ENCODE results near the gene CADPS.

DNA sequence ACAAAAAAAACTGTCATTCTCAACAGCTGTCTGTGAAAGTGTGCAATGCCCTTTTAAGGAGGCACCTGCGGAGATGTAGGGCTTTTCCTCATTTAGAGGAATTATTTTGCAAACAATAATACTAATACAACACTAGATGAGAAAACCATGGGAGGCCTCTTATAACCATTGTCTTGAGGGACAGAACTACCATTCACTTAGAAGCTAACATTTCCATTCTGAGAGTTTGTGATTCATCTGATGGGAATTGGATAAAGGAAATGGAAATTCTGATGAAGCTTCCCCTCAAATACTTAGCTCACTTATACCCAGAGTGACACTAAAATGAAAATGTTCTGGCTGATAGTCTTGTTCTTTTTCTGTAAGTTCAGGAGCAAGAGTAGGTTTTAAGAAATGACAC is 147.7 kb downstream of the CADPS start:
- TF ChIP-seq, protein P1, sequence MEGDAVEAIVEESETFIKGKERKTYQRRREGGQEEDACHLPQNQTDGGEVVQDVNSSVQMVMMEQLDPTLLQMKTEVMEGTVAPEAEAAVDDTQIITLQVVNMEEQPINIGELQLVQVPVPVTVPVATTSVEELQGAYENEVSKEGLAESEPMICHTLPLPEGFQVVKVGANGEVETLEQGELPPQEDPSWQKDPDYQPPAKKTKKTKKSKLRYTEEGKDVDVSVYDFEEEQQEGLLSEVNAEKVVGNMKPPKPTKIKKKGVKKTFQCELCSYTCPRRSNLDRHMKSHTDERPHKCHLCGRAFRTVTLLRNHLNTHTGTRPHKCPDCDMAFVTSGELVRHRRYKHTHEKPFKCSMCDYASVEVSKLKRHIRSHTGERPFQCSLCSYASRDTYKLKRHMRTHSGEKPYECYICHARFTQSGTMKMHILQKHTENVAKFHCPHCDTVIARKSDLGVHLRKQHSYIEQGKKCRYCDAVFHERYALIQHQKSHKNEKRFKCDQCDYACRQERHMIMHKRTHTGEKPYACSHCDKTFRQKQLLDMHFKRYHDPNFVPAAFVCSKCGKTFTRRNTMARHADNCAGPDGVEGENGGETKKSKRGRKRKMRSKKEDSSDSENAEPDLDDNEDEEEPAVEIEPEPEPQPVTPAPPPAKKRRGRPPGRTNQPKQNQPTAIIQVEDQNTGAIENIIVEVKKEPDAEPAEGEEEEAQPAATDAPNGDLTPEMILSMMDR (IDR thresholded peaks at IDR 0.05) = no peak
- TF ChIP-seq ZFX (IDR thresholded peaks at IDR 0.05; ENCODE audit: borderline replicate concordance) = no peak

Measured in 22Rv1 (cell line).